Stomach (tissue), 4 donors: ENCODE data around the gene PCDHB13.

Source experiments
- CTCF ChIP-seq, 7 experiments: fragments of 450-650 bp in 4 of 7; fragments of 200-600 bp in 3 of 7; sonication (generic) in 3 of 7; IDR thresholded peaks; one replicate each; pipeline ENCODE4 v1.5.1; 2016 to 2019; ENCODE audit warnings: antibody characterized with exemption in 7 of 7, control low read depth in 2 of 7, mild to moderate bottlenecking in 1 of 7
- EP300 ChIP-seq: sonication (generic); formaldehyde crosslinking; IDR thresholded peaks from one replicate; pipeline ENCODE4 v1.6.1; 2017; ENCODE audit warnings: antibody characterized with exemption
- POLR2A ChIP-seq, 4 donors: fragments of 450-650 bp; IDR thresholded peaks; one replicate each; pipeline ENCODE4 v1.6.1; 2016; ENCODE audit warnings: antibody characterized with exemption in 4 of 4, control low read depth in 2 of 4, mild to moderate bottlenecking in 1 of 4, moderate library complexity in 1 of 4
- POLR2AphosphoS5 ChIP-seq, 3 donors: sonication (generic); formaldehyde crosslinking; IDR thresholded peaks; one replicate each; pipeline ENCODE4 v1.6.1; 2016; ENCODE audit warnings: antibody characterized with exemption in 3 of 3

DNA sequence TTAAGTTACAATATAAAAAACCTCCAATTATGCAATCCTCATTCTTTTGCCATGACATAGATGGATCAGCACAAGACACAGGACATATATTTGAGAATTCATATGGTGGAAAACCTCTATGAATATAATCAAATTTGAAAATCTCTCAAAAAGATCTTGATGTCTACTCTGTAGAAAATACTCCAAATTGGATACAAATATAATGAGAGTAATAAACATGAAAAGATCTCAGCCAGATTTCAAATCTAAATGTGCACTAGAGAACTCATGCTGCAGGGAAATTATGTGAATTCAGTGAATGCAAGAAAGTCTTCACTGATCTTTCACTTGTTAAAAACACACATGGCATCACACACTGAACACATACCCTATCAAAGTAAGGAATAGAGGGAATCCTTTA lies 45.2 kb downstream of the PCDHB13 start:
- TF ChIP-seq EP300 (no peak), CTCF (IDR thresholded peaks at IDR 0.05) (no peak), POLR2AphosphoS5 (IDR thresholded peaks at IDR 0.05) (no peak), POLR2A (IDR thresholded peaks at IDR 0.05) (no peak)
